LHCN-M2 (cell line): ENCODE data around the gene USP35. TPM values are rescaled to one million over a fixed set of nuclear protein-coding genes. Genes with fewer than 3 reads are reported as not detected.

Experiments
- total RNA-seq: library from RNA; depleted of rRNA; stranded (reverse); fragments of >200 nt; gene quantifications from 2 replicates; pipeline ENCODE4 v1.2.3, GENCODE V29; 2014; rRNA removed

Gene USP35
- total RNA-seq, 1 experiment from 2014 or later = 6.6 TPM

Other genes starting within 250 kb of the USP35 start
- gene INTS4, start 194.3 kb upstream of the USP35 start, total RNA-seq = 28.0 and 38.7 TPM in 2 replicates
- 1.2 and 1.9 TPM in 2 replicates for gene KCTD14, start 165.6 kb upstream of the USP35 start, total RNA-seq
- not detected in 2 replicates for gene THRSP, start 125.1 kb upstream of the USP35 start, total RNA-seq
- gene NDUFC2, start 109.1 kb upstream of the USP35 start, total RNA-seq = 83.7 and 96.5 TPM in 2 replicates
- 71.2 and 83.8 TPM in 2 replicates for gene ALG8, start 49.3 kb upstream of the USP35 start, total RNA-seq
- gene KCTD21, start 293 bp upstream of the USP35 start, total RNA-seq = 7.2 and 7.6 TPM in 2 replicates
- 8.1 and 12.8 TPM in 2 replicates for gene GAB2, start 228.9 kb downstream of the USP35 start, total RNA-seq